ENCODE results near the gene GRAP2.
"Not testable (repeated sequence)": the region's sequence is repeated elsewhere in the genome, so short reads cannot be mapped to it uniquely, and the experiment has no call there.

The GRAP2 gene

DNA sequence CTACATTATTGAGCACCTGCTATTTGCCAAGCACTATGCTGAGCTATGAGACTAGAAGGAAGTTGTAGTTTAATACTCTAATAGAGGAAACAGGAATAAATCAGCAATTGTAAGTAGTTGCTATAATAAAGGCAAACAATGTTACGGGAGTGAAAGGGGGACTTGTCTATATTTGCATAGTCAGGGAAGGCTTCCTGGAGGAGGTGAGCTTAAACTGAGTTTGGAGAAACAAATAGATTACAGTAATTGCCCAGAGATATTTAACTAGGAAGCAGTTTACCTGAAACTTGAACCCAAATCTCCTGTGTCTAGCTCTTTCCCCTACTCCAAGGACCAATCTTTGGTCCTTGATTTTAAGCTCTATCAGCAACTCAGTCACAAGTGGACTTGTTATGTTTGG lies 5.2 kb upstream of the GRAP2 start:
- in situ Hi-C loops (cut with HindIII; ENCODE audit: low pct_ligation_motif_present, low pct_unique_long_range_greater_than_20kb, low sequenced_read_pairs) = no loop called here

DNA sequence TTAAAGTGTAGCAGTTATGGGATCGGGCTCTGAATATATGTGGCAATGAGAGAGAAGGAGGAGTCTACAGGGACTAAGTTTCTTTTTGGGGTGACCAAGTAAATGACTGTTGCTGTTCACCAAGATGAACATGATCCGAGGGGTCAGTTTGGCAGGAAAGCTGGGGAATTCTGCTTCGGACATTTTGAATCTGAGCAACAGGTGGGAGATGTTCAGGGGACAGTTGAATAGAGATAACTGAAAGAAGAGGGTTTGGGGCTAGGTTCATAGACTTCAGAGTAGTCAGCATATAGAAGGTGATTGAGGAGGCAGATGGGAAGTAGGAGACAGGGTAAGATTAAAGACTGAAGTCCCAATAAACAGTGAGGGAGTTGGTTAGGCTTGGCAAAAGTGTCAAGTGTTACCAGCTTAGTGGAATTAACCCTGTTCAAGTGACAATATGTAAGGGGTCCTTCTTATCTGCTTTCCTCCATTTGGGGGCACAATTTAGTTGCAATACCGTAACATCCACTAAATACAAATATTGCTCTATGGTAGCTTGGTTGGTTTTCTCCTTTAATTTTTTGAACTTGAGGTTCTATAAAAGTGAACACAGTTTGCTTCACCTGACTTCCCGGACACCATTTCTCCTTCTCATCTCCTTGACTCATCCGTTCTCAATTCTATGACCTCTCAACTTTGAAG lies 4.4 kb upstream of the GRAP2 start:
- in situ Hi-C loops (cut with HindIII; ENCODE audit: low pct_ligation_motif_present, low pct_unique_long_range_greater_than_20kb, low sequenced_read_pairs) = no loop called here
- no peak for DNase-seq

More for the DNA sequence above, 5.2 kb upstream of the GRAP2 start:
- no peak for DNase-seq

- no peak for DNase-seq
- in situ Hi-C loops (cut with HindIII; ENCODE audit: low pct_ligation_motif_present, low pct_unique_long_range_greater_than_20kb, low sequenced_read_pairs) = no loop called here
These were observed 3.0 kb upstream of the GRAP2 start for GRCh38 chr22:39897841-39898240.

DNA sequence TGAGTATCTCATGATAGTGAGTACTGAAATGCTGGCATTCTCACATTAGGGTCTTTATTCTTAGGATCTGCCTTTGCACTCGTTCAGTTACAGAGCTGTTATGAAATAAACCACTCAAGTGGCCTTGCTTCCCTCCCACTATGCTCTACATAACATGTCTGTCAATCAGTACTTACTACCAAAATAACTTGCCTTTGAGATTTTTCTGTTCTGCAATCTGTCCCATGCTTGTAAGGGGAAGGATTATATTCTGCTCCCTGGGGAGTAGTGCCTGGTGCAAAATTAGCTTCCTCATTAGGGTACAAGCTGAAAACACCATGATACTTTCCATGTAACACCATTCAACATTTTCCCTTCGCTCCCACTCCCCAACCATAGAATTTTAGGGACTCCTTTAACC lies 1.9 kb upstream of the GRAP2 start:
- in situ Hi-C loops (cut with HindIII; ENCODE audit: low pct_ligation_motif_present, low pct_unique_long_range_greater_than_20kb, low sequenced_read_pairs) = no loop called here

DNA sequence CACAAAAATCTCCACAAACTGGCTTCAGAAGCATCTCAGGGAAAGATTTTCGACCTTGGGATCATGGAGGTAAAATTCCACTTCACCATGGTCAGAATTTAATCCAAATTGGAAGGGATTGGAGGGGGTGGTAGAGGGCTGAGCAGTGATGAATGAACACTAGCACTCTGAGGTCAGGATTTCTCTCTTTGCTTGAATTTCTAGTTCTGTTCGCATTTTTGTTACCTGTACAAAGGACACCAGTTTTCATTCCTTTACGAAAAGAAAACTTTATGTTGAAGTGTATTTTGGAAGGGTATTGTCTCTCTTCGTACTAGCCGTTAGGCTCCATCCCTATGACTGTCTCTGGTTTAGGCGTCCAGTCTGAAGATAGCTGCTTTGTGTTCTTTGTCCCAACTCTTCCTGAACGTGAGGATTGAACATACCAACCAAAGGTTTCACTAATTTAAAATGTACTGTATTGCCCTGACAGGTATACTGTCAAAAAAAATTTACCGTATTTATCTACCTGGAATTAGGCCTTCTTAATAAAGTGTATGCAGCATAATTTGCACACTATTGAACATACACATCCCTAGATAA lies 772 bp downstream of the GRAP2 start:
- no peak for DNase-seq
- in situ Hi-C loops (cut with HindIII; ENCODE audit: low pct_ligation_motif_present, low pct_unique_long_range_greater_than_20kb, low sequenced_read_pairs) = no loop called here

More for the DNA sequence above, 1.9 kb upstream of the GRAP2 start:
- DNase-seq = no peak

GRCh38 chr22:39904024-39904423 lies 3.1 kb downstream of the GRAP2 start:
- DNase-seq; in situ Hi-C loops (cut with HindIII; ENCODE audit: low pct_ligation_motif_present, low pct_unique_long_range_greater_than_20kb, low sequenced_read_pairs): not testable (repeated sequence)

DNA sequence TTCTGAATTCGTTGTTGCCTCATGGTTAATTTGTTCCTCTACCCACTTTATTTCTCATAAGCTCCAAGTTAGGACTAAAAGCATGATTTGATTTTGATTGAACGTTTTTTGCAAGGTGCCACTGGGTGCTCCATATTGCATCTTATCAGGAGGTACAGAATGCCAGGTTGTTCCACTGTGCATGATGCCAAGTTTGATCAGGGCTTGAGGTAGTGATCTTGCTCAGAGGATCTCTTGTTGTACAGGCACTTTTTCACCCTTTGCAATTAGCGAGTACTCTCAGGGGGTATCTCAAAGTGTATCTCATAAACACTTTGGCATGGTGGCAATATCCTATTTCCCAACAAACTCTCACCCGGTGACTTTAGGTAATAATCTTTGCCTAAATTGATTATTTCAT lies 4.0 kb downstream of the GRAP2 start:
- in situ Hi-C loops (cut with HindIII; ENCODE audit: low pct_ligation_motif_present, low pct_unique_long_range_greater_than_20kb, low sequenced_read_pairs) = no loop called here

DNA sequence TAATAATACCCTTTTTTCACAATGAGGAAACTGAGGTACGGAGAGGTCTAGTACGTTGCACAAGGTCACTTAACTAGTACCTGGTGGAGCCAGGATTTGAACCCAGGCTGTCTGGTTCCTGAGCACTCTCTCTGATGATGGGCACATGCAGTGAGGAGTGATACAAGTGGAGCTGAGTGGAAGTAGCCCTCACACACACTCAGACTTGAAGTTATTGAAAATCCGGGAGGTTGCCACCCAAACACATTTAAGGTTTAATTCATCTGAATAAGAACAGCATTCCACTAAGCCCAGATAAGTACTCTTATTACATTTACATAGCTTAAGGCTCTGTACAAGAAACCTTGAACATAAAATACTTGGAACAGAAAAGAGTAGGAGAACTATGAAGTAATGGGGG lies 4.8 kb downstream of the GRAP2 start:
- DNase-seq = no peak
- in situ Hi-C loops (cut with HindIII; ENCODE audit: low pct_ligation_motif_present, low pct_unique_long_range_greater_than_20kb, low sequenced_read_pairs) = no loop called here

More for the DNA sequence above, 4.0 kb downstream of the GRAP2 start:
- no peak for DNase-seq

DNA sequence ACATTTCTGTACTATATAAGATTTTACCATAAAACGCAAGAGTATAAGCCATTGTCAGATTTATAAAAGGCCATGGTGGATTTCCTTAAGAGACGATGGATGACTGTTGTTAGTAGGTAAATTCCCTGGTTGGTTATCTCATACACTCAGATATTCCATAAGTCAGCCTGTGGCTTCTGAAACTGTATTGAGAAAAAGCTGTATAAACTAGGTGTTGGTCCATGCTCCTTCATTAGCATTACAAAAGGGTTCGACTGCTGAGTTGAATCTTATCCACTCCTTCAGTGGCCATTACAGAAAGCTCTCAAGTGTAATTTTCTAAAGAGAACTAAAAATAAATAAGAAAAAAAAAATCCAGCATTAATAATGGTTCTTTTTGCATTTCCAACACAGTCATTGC lies 5.3 kb downstream of the GRAP2 start:
- in situ Hi-C loops (cut with HindIII; ENCODE audit: low pct_ligation_motif_present, low pct_unique_long_range_greater_than_20kb, low sequenced_read_pairs) = no loop called here
- DNase-seq = no peak

GRCh38 chr22:39907047-39907446 lies 6.2 kb downstream of the GRAP2 start:
- in situ Hi-C loops (cut with HindIII; ENCODE audit: low pct_ligation_motif_present, low pct_unique_long_range_greater_than_20kb, low sequenced_read_pairs) = no loop called here
- no peak for DNase-seq

- DNase-seq = no peak
- in situ Hi-C loops (cut with HindIII; ENCODE audit: low pct_ligation_motif_present, low pct_unique_long_range_greater_than_20kb, low sequenced_read_pairs) = no loop called here
These were observed 6.8 kb downstream of the GRAP2 start for GRCh38 chr22:39907605-39908097.

- in situ Hi-C loops (cut with HindIII; ENCODE audit: low pct_ligation_motif_present, low pct_unique_long_range_greater_than_20kb, low sequenced_read_pairs) = no loop called here
- DNase-seq = no peak
These were observed 7.3 kb downstream of the GRAP2 start for GRCh38 chr22:39908136-39908535.

GRCh38 chr22:39908737-39909136 lies 7.9 kb downstream of the GRAP2 start:
- DNase-seq = no peak
- in situ Hi-C loops (cut with HindIII; ENCODE audit: low pct_ligation_motif_present, low pct_unique_long_range_greater_than_20kb, low sequenced_read_pairs) = no loop called here

DNA sequence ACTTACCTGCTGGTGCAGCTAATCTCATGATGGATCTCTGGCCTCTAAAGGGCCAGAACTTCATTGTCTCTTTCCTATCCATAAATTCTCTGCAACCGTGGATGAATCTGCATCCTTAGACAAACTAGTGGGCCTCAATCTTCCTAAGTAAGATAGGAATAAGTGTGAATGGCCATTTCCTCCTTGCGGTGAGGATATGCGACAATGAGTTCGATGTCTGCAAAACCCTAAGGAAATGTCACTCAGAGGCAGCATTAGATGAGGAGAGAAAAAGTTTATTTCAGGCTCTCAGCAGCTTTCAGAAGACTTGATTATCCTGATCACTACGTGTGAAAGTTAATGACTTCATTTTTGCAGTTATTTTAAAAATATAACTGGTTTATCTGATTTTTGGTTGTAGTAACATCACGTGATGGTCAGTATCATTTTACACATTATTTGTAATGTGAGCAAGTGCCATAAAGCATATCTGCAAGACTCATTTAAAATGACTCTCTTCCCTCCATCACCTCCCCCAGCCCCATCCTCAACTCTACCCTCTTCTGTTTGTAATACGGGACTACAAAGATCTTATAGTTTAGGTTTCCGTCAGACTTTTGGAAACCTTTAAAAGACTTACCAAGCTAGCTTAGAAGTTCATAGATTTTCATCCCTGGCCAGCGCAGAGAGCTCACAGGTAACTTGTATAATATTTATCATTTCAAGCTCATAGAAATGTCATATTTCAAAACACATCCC lies 10.2 kb downstream of the GRAP2 start:
- no peak for DNase-seq
- in situ Hi-C loops (cut with HindIII; ENCODE audit: low pct_ligation_motif_present, low pct_unique_long_range_greater_than_20kb, low sequenced_read_pairs) = no loop called here

GRCh38 chr22:39913321-39913720 lies 12.4 kb downstream of the GRAP2 start:
- DNase-seq = no peak
- in situ Hi-C loops (cut with HindIII; ENCODE audit: low pct_ligation_motif_present, low pct_unique_long_range_greater_than_20kb, low sequenced_read_pairs) = no loop called here

- DNase-seq = no peak
- in situ Hi-C loops (cut with HindIII; ENCODE audit: low pct_ligation_motif_present, low pct_unique_long_range_greater_than_20kb, low sequenced_read_pairs) = no loop called here
These were observed 13.0 kb downstream of the GRAP2 start for GRCh38 chr22:39913886-39914285.

DNA sequence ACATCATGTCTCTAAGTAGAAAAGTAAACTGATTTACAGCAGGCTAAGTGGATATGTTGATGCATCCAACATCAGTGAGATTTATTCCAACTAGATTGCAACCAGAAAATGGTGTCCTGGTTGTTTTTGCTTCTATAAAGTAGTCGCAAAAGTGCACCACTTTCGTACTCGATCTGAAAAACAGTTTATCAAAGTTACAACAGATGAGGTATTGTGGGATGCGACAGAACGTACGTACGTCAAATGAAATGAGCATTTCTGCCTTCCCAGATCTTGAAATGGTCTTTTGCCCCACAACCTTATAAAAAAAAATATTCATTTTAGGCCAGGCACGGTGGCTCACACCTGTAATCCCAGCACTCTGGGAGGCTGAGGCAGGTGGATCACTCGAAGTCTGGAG lies 13.7 kb downstream of the GRAP2 start:
- in situ Hi-C loops (cut with HindIII; ENCODE audit: low pct_ligation_motif_present, low pct_unique_long_range_greater_than_20kb, low sequenced_read_pairs) = no loop called here

GRCh38 chr22:39915295-39915726 lies 14.4 kb downstream of the GRAP2 start:
- DNase-seq = no peak
- in situ Hi-C loops (cut with HindIII; ENCODE audit: low pct_ligation_motif_present, low pct_unique_long_range_greater_than_20kb, low sequenced_read_pairs) = no loop called here

More for the DNA sequence above, 13.7 kb downstream of the GRAP2 start:
- no peak for DNase-seq

- no peak for DNase-seq
- in situ Hi-C loops (cut with HindIII; ENCODE audit: low pct_ligation_motif_present, low pct_unique_long_range_greater_than_20kb, low sequenced_read_pairs) = no loop called here
These were observed 15.6 kb downstream of the GRAP2 start for GRCh38 chr22:39916496-39916895.

Data from ACHN (cell line).